NT2/D1 (cell line): Measurements from ENCODE around the gene CNIH1.
"Not testable (repeated sequence)": the region's sequence is repeated elsewhere in the genome, so short reads cannot be mapped to it uniquely, and the experiment has no call there.

ENCODE experiments used
- YY1 ChIP-seq: IDR thresholded peaks from 2 replicates; pipeline ENCODE4 v1.6.1; 2011; ENCODE audit not compliant: insufficient read length, insufficient read depth
- ZNF274 ChIP-seq: IDR thresholded peaks from 2 replicates; pipeline ENCODE4 v1.6.1; 2011; ENCODE audit warnings: mild to moderate bottlenecking, low read depth, low read length

DNA sequence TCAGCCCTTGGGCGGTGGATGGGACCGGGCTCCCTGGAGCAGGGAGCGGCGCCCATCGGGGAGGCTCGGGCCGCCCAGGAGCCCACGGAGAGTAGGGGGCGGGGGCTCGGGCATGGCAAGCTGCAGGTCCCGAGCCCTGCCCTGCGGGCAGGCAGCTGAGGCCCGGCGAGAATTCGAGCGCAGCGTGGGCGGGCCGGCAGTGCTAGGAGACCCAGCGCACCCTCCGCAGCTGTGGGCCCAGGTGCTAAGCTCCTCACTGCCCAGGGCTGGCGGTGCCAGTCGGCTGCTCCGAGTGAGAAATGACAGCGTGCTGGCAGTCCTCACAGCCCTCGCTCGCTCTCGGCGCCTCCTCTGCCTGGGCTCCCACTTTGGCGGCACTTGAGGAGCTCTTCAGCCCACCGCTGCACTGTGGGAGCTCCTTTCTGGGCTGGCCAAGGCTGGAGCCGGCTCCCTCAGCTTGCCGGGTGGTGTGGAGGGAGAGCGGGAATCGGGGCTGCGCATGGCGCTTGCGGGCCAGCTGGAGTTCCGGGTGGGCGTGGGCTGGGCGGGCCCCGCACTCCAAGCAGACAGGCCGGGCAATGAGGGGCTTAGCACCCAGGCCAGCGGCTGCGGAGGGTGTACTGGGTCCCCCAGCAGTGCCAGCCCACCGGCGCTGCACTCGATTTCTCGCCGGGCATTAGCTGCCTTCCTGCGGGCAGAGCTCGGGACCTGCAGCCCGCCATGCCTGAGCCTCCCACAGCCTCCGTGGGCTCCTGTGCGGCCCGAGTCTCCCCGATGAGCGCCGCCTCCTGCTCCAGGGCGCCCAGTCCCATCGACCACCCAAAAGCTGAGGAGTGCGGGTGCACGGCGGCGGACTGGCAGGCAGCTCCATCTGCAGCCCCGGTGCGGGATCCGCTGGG, 47.9 kb downstream of the CNIH1 start:
- TF ChIP-seq ZNF274, YY1: not testable (repeated sequence)
